Neural progenitor cell (in vitro differentiated cells): ENCODE measurements around the gene PMEPA1. TPM values are rescaled to one million over a fixed set of nuclear protein-coding genes. Genes with fewer than 3 reads are reported as not detected.

ENCODE experiments used
- DNase-seq: peaks from one replicate; pipeline ENCODE4 v3.0.0-alpha.2; 2016; ENCODE audit warnings: low spot score
- H2AFZ ChIP-seq: fragments of 200-600 bp; sonication (generic); replicated peaks from 2 replicates; pipeline ENCODE4 v1.6.1; 2016; ENCODE audit warnings: antibody characterized with exemption
- H3F3A ChIP-seq: fragments of 200-600 bp; sonication (generic); 2 replicates; pipeline ENCODE4 v1.6.1; 2016; ENCODE audit warnings: antibody characterized with exemption, low read depth
- H3K27ac ChIP-seq: fragments of 200-600 bp; sonication (generic); 2 replicates; pipeline ENCODE4 v1.5.1; 2016; ENCODE audit warnings: mild to moderate bottlenecking
- H3K27me3 ChIP-seq: fragments of 200-600 bp; sonication (generic); 2 replicates; pipeline ENCODE4 v1.6.1; 2016; ENCODE audit warnings: mild to moderate bottlenecking, moderate library complexity
- H3K36me3 ChIP-seq: fragments of 200-600 bp; sonication (generic); 2 replicates; pipeline ENCODE4 v1.5.1; 2016
- H3K4me1 ChIP-seq: fragments of 200-600 bp; sonication (generic); 2 replicates; pipeline ENCODE4 v1.6.1; 2016; ENCODE audit warnings: mixed run types
- H3K4me2 ChIP-seq: fragments of 200-600 bp; sonication (generic); 2 replicates; pipeline ENCODE4 v1.6.1; 2016
- H3K4me3 ChIP-seq: fragments of 200-600 bp; sonication (generic); 2 replicates; pipeline ENCODE4 v1.5.1; 2016
- H3K79me2 ChIP-seq: fragments of 200-600 bp; sonication (generic); 2 replicates; pipeline ENCODE4 v1.6.1; 2016; ENCODE audit warnings: low read depth
- H3K9ac ChIP-seq: fragments of 200-600 bp; sonication (generic); 2 replicates; pipeline ENCODE4 v1.6.1; 2016
- H3K9me3 ChIP-seq: fragments of 200-600 bp; sonication (generic); 2 replicates; pipeline ENCODE4 v1.5.1; 2016; ENCODE audit warnings: low read depth
- H4K20me1 ChIP-seq: fragments of 200-600 bp; sonication (generic); 2 replicates; pipeline ENCODE4 v1.6.1; 2016; ENCODE audit warnings: low read depth
- H3K27ac Mint-ChIP-seq: 3 replicates; pipeline ENCODE4 v1.8.0; 2021; ENCODE audit warnings: mixed read lengths
- H3K27me3 Mint-ChIP-seq: 2 replicates; pipeline ENCODE4 v1.8.0; 2022; ENCODE audit warnings: low read depth, mild to moderate bottlenecking, inconsistent platforms, moderate library complexity, mixed read lengths; ENCODE audit not compliant: insufficient read depth
- H3K36me3 Mint-ChIP-seq: 3 replicates; pipeline ENCODE4 v1.8.0; 2021; ENCODE audit warnings: mixed read lengths
- H3K4me1 Mint-ChIP-seq: 3 replicates; pipeline ENCODE4 v1.8.0; 2021; ENCODE audit warnings: mixed read lengths
- H3K4me3 Mint-ChIP-seq: 3 replicates; pipeline ENCODE4 v1.8.0; 2021; ENCODE audit warnings: mild to moderate bottlenecking, moderate library complexity, mixed read lengths
- H3K9me3 Mint-ChIP-seq: 3 replicates; pipeline ENCODE4 v1.8.0; 2020; ENCODE audit warnings: mixed read lengths
- EZH2 ChIP-seq: fragments of 200-600 bp; sonication (generic); IDR thresholded peaks from 2 replicates; pipeline ENCODE4 v1.6.1; 2017; ENCODE audit warnings: antibody characterized with exemption, mild to moderate bottlenecking, moderate library complexity
- EZH2phosphoT487 ChIP-seq: fragments of 200-600 bp; sonication (generic); IDR thresholded peaks from 2 replicates; pipeline ENCODE4 v1.6.1; 2017; ENCODE audit warnings: antibody characterized with exemption
- total RNA-seq: library from RNA; depleted of rRNA; stranded (reverse); fragments of >200 nt; gene quantifications from 2 replicates; pipeline ENCODE4 v1.2.3, GENCODE V29; 2015; ENCODE audit warnings: low replicate concordance
- TF ChIP-seq, protein P1 (sequence below): fragments of 200-600 bp; sonication (generic); IDR thresholded peaks from 2 replicates; pipeline ENCODE4 v1.5.1; 2017; ENCODE audit warnings: antibody characterized with exemption, mild to moderate bottlenecking

Gene PMEPA1
- total RNA-seq, 1 donor from 2014 or later = 1.7 TPM

DNA sequence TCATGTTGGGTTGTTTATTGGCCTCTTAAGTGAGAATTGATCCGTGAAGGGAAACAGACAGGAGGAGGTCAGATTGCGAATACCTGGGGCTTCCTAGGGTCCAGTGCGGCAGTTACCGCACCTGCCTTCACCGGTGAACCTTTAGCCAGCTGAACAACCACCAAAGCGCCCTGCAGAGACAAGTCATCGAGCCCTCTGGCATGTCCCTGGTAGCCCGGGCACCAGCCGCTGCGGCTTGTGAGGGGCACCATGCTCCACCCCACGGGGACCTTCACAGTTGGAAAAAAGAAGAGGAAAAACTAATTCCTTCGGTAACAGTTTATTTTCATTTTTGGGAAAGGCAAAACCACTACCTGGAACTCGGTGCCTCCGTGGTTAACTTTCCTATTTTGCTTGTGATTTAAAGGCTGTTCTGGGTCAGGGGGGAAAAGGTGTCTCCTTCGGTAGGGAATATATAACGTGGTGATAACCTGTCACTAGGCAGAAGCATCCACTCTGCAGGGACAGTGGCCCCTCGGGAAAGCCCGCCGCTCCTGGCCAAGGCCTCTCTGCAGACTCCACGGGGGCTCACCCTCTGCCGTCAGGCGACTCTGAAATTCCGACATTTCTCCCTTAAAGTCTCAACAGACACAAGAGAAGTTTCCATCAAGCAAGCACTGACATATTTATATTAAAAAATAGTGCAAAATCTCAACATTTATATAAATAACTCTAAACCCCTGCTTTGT is 58.9 kb downstream of the PMEPA1 start:
- no peaks in the 10 kb centered on the region for H3K9me3 ChIP-seq
- TF ChIP-seq EZH2phosphoT487 (no peak), EZH2 (no peak)
- TF ChIP-seq, protein P1, sequence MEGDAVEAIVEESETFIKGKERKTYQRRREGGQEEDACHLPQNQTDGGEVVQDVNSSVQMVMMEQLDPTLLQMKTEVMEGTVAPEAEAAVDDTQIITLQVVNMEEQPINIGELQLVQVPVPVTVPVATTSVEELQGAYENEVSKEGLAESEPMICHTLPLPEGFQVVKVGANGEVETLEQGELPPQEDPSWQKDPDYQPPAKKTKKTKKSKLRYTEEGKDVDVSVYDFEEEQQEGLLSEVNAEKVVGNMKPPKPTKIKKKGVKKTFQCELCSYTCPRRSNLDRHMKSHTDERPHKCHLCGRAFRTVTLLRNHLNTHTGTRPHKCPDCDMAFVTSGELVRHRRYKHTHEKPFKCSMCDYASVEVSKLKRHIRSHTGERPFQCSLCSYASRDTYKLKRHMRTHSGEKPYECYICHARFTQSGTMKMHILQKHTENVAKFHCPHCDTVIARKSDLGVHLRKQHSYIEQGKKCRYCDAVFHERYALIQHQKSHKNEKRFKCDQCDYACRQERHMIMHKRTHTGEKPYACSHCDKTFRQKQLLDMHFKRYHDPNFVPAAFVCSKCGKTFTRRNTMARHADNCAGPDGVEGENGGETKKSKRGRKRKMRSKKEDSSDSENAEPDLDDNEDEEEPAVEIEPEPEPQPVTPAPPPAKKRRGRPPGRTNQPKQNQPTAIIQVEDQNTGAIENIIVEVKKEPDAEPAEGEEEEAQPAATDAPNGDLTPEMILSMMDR = no peak
- H3K27ac ChIP-seq = no peak overlapping the region
- DNase-seq = no peak
- no peaks in the 10 kb centered on the region for H4K20me1 ChIP-seq
- Mint-ChIP-seq H3K36me3 (peaks cover 7% of the 10 kb centered on the region), H3K27me3 (peaks cover 25% of the 10 kb centered on the region), H3K4me1 (peaks cover 5% of the 10 kb centered on the region), H3K9me3 (peaks cover 3% of the 10 kb centered on the region), H3K27ac (no peak overlapping the region), H3K4me3 (no peak overlapping the region)
- H3K4me1 ChIP-seq = no peaks in the 10 kb centered on the region
- no peaks in the 10 kb centered on the region for H3K36me3 ChIP-seq
- no peak overlapping the region for H2AFZ ChIP-seq
- no peak overlapping the region for H3K4me3 ChIP-seq
- no peak overlapping the region for H3K4me2 ChIP-seq
- no peak overlapping the region for H3K9ac ChIP-seq
- H3F3A ChIP-seq = no peaks in the 10 kb centered on the region
- no peaks in the 10 kb centered on the region for H3K27me3 ChIP-seq
- no peaks in the 10 kb centered on the region for H3K79me2 ChIP-seq

DNA sequence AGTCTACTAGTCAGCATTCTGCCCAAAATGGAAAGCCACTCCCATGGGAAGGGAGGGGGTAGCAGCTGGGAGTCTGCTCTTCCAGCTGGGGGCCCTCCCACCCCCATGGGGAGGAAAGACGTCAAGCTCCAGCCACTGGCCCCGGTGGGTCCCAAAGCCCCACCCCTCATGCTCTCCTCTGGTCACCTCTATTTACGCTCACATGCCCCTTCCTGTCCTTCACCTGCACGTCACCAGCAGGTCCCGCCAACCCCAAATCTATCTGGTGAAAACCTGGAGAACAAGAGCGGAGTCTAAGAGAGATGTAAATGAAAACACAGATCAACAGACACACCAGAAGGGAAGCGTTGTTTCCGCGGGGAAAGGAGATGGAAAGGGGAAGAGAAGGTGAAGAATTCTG is 59.5 kb downstream of the PMEPA1 start:
- Mint-ChIP-seq H3K4me3 (no peak overlapping the region), H3K4me1 (peaks cover 5% of the 10 kb centered on the region), H3K27me3 (peaks cover 22% of the 10 kb centered on the region), H3K9me3 (peaks cover 6% of the 10 kb centered on the region), H3K36me3 (peaks cover 8% of the 10 kb centered on the region), H3K27ac (no peak overlapping the region)
- no peaks in the 10 kb centered on the region for H3K36me3 ChIP-seq
- DNase-seq = no peak
- no peaks in the 10 kb centered on the region for H3K4me1 ChIP-seq
- H3K9ac ChIP-seq = no peak overlapping the region
- H3K27me3 ChIP-seq = no peaks in the 10 kb centered on the region
- no peaks in the 10 kb centered on the region for H3K9me3 ChIP-seq
- H2AFZ ChIP-seq = no peak overlapping the region
- H3K4me3 ChIP-seq = no peak overlapping the region
- TF ChIP-seq EZH2 (no peak), EZH2phosphoT487 (no peak)
- TF ChIP-seq, protein P1 = no peak
- no peak overlapping the region for H3K4me2 ChIP-seq
- no peaks in the 10 kb centered on the region for H3K79me2 ChIP-seq
- H3F3A ChIP-seq = no peaks in the 10 kb centered on the region
- H3K27ac ChIP-seq = no peak overlapping the region
- no peaks in the 10 kb centered on the region for H4K20me1 ChIP-seq

- H3K36me3 Mint-ChIP-seq = peaks cover 8% of the 10 kb centered on the region
- peak overlapping the region; percentile 33 for H3K27ac Mint-ChIP-seq
- Histone ChIP-seq H3K4me1 (no peaks in the 10 kb centered on the region), H3K4me2 (no peak overlapping the region), H3K9me3 (no peaks in the 10 kb centered on the region), H4K20me1 (no peaks in the 10 kb centered on the region), H2AFZ (no peak overlapping the region), H3K4me3 (no peak overlapping the region), H3K36me3 (no peaks in the 10 kb centered on the region), H3K27ac (no peak overlapping the region), H3K27me3 (no peaks in the 10 kb centered on the region), H3K79me2 (no peaks in the 10 kb centered on the region), H3F3A (no peaks in the 10 kb centered on the region), H3K9ac (no peak overlapping the region)
- no peak for TF ChIP-seq EZH2
- no peak for TF ChIP-seq EZH2phosphoT487
- TF ChIP-seq, protein P1 = no peak
- peaks cover 5% of the 10 kb centered on the region for H3K4me1 Mint-ChIP-seq
- H3K27me3 Mint-ChIP-seq = peaks cover 23% of the 10 kb centered on the region
- peaks cover 12% of the 10 kb centered on the region for H3K9me3 Mint-ChIP-seq
- no peak overlapping the region for H3K4me3 Mint-ChIP-seq
- no peak for DNase-seq
Measured at GRCh38 chr20:57649617-57650015, 60.2 kb downstream of the PMEPA1 start.
